K562 (cell line): ENCODE results near the gene ATP6V1G2. TPM values are rescaled to one million over a fixed set of nuclear protein-coding genes. Genes with fewer than 3 reads are reported as not detected.
A peak's percentile ranks its signal among the peaks of the same experiment; 100 is the strongest.

ENCODE experiments used
- ARNT ChIP-seq, 2 experiments: fragments of 450-650 bp; IDR thresholded peaks; 2 replicates each; pipeline ENCODE4 v1.6.1; 2016; ENCODE audit warnings: mild to moderate bottlenecking in 1 of 2
- CBX3 ChIP-seq, 2 experiments: IDR thresholded peaks; 1 replicate in 1 of 2; 2 replicates in 1 of 2; pipeline ENCODE4 v1.6.1; 2012; ENCODE audit warnings: inconsistent platforms in 2 of 2, low read length in 2 of 2, borderline replicate concordance in 1 of 2, control low read depth in 1 of 2
- CHD4 ChIP-seq: fragments of 200-600 bp; sonication (generic); IDR thresholded peaks from 3 replicates; pipeline ENCODE4 v1.6.1; 2012; ENCODE audit warnings: low read depth, mild to moderate bottlenecking, mixed read lengths, low read length, inconsistent platforms; ENCODE audit not compliant: insufficient read depth, insufficient replicate concordance, poor library complexity, severe bottlenecking
- CREB1 ChIP-seq, 2 experiments: sonication (generic) in 1 of 2; formaldehyde crosslinking in 1 of 2; IDR thresholded peaks; 2 replicates each; pipeline versions ENCODE4 v1.6.1 to v1.8.0; 2012 to 2022; ENCODE audit warnings: inconsistent platforms in 1 of 2, mild to moderate bottlenecking in 1 of 2, missing genetic modification reagents in 1 of 2, moderate library complexity in 1 of 2
- EHMT2 ChIP-seq: fragments of 450-650 bp; IDR thresholded peaks from 2 replicates; pipeline ENCODE4 v1.6.1; 2018; ENCODE audit warnings: antibody characterized with exemption
- KDM1A ChIP-seq, 2 experiments: fragments of 450-650 bp; IDR thresholded peaks; 2 replicates each; pipeline ENCODE4 v1.6.1; 2016; ENCODE audit warnings: mild to moderate bottlenecking in 2 of 2
- MEIS2 ChIP-seq: fragments of 450-650 bp; IDR thresholded peaks from 2 replicates; pipeline ENCODE4 v1.6.1; 2014; ENCODE audit warnings: mild to moderate bottlenecking; ENCODE audit not compliant: partially characterized antibody
- MTF1 ChIP-seq: fragments of 250-450 bp; sonication (Bioruptor Pico); IDR thresholded peaks from 2 replicates; pipeline ENCODE4 v1.9.0; 2021; ENCODE audit warnings: moderate library complexity, mild to moderate bottlenecking, inconsistent platforms, borderline replicate concordance
- PTBP1 ChIP-seq: fragments of 200-400 bp; formaldehyde crosslinking; IDR thresholded peaks from 2 replicates; pipeline ENCODE4 v1.6.1; 2017; ENCODE audit warnings: low read depth, low read length
- polyA plus RNA-seq, 8 experiments: library from polyadenylated mRNA; depleted of rRNA in 4 of 8; stranded (reverse) in 5 of 8; unstranded in 3 of 8; fragments of >200 nt; fragmentation: Nextera tagmentation in 2 of 8; fragmentation: Illumina TruSeq in 1 of 8; extraction: Ambion mirVana in 2 of 8; extraction: Trizol in 1 of 8; gene quantifications; 2 replicates each; pipeline versions ENCODE4 v1.2.1 to v1.2.3, GENCODE V29; 2011 to 2014; ENCODE audit warnings: inconsistent platforms in 1 of 8, missing spikeins in 1 of 8
- total RNA-seq, 7 experiments: library from RNA; depleted of rRNA in 6 of 7; stranded (reverse); fragments of >200 nt in 6 of 7; fragmentation: Illumina TruSeq in 2 of 7; extraction: Trizol in 2 of 7; gene quantifications; 2 replicates each; pipeline versions ENCODE4 v1.2.1 to v1.2.3, GENCODE V29; 2011 to 2021; ENCODE audit warnings: low replicate concordance in 1 of 7
- TF ChIP-seq, protein P1 (sequence below), 2 experiments: fragments of 450-650 bp; formaldehyde crosslinking in 1 of 2; IDR thresholded peaks; 2 replicates each; pipeline versions ENCODE4 v1.4.0 to v1.6.1; 2014 to 2020; ENCODE audit warnings: mild to moderate bottlenecking in 2 of 2, borderline replicate concordance in 1 of 2, low read depth in 1 of 2
- TF ChIP-seq, protein P2 (sequence below), 3 experiments: IDR thresholded peaks in 2 of 3; conservative IDR thresholded peaks in 1 of 3; 2 replicates each; pipeline ENCODE4 v1.5.1; 2011 to 2012; ENCODE audit warnings: low read length in 3 of 3, mild to moderate bottlenecking in 3 of 3, control low read depth in 2 of 3, improper control_type of control experiment in 1 of 3, inconsistent platforms in 1 of 3, low read depth in 1 of 3, mixed read lengths in 1 of 3, moderate library complexity in 1 of 3; ENCODE audit not compliant: insufficient read depth in 2 of 3
- TF ChIP-seq, protein P3 (sequence below): IDR thresholded peaks from 3 replicates; pipeline ENCODE4 v1.6.1; 2011; ENCODE audit warnings: borderline replicate concordance, mild to moderate bottlenecking, moderate library complexity; ENCODE audit not compliant: insufficient read length; ENCODE audit errors: extremely low read depth

Gene ATP6V1G2
- total and polyA plus RNA-seq, 9 of the 15 experiments (the other 6 are each of a cell fraction or from before 2014, with no cell fraction given): 0.14 to 1.5 (median 0.33) TPM

DNA sequence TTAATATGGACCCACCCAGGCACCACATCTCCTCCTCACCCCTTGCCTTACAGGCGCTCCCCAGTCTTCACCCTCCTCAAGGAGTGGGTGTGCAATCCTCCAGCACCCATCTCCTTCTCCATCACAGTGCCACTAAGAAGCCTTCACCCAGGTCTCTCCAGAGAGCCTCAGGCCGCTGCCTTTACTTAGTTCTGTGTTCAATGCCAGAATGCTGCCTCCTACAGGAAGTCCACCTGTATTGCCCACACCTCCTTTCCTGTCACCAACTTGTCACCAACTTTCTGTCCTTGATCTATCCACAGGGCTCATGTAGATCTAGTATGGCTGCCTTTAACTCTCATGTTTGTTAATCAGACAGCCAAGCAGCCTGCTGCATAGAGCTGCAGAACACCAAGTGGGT is 39.1 kb upstream of the ATP6V1G2 start (continued):
- TF ChIP-seq, protein P1, sequence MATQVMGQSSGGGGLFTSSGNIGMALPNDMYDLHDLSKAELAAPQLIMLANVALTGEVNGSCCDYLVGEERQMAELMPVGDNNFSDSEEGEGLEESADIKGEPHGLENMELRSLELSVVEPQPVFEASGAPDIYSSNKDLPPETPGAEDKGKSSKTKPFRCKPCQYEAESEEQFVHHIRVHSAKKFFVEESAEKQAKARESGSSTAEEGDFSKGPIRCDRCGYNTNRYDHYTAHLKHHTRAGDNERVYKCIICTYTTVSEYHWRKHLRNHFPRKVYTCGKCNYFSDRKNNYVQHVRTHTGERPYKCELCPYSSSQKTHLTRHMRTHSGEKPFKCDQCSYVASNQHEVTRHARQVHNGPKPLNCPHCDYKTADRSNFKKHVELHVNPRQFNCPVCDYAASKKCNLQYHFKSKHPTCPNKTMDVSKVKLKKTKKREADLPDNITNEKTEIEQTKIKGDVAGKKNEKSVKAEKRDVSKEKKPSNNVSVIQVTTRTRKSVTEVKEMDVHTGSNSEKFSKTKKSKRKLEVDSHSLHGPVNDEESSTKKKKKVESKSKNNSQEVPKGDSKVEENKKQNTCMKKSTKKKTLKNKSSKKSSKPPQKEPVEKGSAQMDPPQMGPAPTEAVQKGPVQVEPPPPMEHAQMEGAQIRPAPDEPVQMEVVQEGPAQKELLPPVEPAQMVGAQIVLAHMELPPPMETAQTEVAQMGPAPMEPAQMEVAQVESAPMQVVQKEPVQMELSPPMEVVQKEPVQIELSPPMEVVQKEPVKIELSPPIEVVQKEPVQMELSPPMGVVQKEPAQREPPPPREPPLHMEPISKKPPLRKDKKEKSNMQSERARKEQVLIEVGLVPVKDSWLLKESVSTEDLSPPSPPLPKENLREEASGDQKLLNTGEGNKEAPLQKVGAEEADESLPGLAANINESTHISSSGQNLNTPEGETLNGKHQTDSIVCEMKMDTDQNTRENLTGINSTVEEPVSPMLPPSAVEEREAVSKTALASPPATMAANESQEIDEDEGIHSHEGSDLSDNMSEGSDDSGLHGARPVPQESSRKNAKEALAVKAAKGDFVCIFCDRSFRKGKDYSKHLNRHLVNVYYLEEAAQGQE (IDR thresholded peaks at IDR 0.05; ENCODE audit: borderline replicate concordance): peak; percentile 29; the same call in 1 of the 2 replicates
- TF ChIP-seq, protein P1 (CRISPR knock-in tag; IDR thresholded peaks at IDR 0.05; ENCODE audit: low read depth): no peak
- TF ChIP-seq CHD4 (peak; percentile 24), CREB1 (IDR thresholded peaks at IDR 0.05) (0 out of 2 replicates have a peak, but pooled peaks have one; percentile 22), CREB1 (CRISPR knock-in tag; IDR thresholded peaks at IDR 0.05) (no peak), ARNT (IDR thresholded peaks at IDR 0.05) (0 out of 4 replicates have a peak, but pooled peaks have one; percentile 17 to 21), KDM1A (IDR thresholded peaks at IDR 0.05) (peak; percentile 38 to 75; a peak in 2 of 4 replicates), MTF1 (CRISPR knock-in tag) (no peak), CBX3 (IDR thresholded peaks at IDR 0.05; ENCODE audit: borderline replicate concordance in 1 of 2, low read length in 2 of 2) (peak in 1 of 2 experiments; percentile 77; a peak in 1 of 3 replicates), PTBP1 (peak; percentile 91; the same call in 1 of the 2 replicates), EHMT2 (0 out of 2 replicates have a peak, but pooled peaks have one; percentile 31), MEIS2 (peak; percentile 54)
- TF ChIP-seq, protein P2, sequence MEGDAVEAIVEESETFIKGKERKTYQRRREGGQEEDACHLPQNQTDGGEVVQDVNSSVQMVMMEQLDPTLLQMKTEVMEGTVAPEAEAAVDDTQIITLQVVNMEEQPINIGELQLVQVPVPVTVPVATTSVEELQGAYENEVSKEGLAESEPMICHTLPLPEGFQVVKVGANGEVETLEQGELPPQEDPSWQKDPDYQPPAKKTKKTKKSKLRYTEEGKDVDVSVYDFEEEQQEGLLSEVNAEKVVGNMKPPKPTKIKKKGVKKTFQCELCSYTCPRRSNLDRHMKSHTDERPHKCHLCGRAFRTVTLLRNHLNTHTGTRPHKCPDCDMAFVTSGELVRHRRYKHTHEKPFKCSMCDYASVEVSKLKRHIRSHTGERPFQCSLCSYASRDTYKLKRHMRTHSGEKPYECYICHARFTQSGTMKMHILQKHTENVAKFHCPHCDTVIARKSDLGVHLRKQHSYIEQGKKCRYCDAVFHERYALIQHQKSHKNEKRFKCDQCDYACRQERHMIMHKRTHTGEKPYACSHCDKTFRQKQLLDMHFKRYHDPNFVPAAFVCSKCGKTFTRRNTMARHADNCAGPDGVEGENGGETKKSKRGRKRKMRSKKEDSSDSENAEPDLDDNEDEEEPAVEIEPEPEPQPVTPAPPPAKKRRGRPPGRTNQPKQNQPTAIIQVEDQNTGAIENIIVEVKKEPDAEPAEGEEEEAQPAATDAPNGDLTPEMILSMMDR (IDR thresholded peaks at IDR 0.05 in 2 of 3, conservative IDR thresholded peaks at IDR 0.05 in 1 of 3; ENCODE audit: insufficient read depth in 2 of 3, low read depth in 1 of 3, low read length in 3 of 3): peak; percentile 64 to 81 (median 74)
- TF ChIP-seq, protein P3, sequence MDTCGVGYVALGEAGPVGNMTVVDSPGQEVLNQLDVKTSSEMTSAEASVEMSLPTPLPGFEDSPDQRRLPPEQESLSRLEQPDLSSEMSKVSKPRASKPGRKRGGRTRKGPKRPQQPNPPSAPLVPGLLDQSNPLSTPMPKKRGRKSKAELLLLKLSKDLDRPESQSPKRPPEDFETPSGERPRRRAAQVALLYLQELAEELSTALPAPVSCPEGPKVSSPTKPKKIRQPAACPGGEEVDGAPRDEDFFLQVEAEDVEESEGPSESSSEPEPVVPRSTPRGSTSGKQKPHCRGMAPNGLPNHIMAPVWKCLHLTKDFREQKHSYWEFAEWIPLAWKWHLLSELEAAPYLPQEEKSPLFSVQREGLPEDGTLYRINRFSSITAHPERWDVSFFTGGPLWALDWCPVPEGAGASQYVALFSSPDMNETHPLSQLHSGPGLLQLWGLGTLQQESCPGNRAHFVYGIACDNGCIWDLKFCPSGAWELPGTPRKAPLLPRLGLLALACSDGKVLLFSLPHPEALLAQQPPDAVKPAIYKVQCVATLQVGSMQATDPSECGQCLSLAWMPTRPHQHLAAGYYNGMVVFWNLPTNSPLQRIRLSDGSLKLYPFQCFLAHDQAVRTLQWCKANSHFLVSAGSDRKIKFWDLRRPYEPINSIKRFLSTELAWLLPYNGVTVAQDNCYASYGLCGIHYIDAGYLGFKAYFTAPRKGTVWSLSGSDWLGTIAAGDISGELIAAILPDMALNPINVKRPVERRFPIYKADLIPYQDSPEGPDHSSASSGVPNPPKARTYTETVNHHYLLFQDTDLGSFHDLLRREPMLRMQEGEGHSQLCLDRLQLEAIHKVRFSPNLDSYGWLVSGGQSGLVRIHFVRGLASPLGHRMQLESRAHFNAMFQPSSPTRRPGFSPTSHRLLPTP: peak; percentile 77
